HCT116 (cell line): ENCODE measurements around the gene SMARCE1. TPM values are rescaled to one million over a fixed set of nuclear protein-coding genes. Genes with fewer than 3 reads are reported as not detected.

Source experiments
- ATAC-seq: fragments of 200-7000 bp; cut with Tn5 transposase; 2 replicates; pipeline ENCODE4 v1.9.1; 2020; ENCODE audit warnings: mild to moderate bottlenecking, moderate library complexity
- BruUV-seq: library from RNA; stranded (reverse); fragments of 400-500 nt; replicated peaks from 2 replicates; lab custom pipeline; 2021; lab: Mats Ljungman, UMichigan
- CTCF ChIA-PET: fragments of 300-600 bp; sonication (Branson Sonifier 250); formaldehyde crosslinking; loops from one replicate; lab custom pipeline; 2021; ENCODE audit warnings: antibody characterized with exemption; lab: Charles Lee
- POLR2A ChIA-PET: fragments of 300-600, 350-600 bp; sonication (Branson Sonifier 250); formaldehyde crosslinking; loops from one replicate; lab custom pipeline; 2021; ENCODE audit warnings: antibody characterized with exemption; lab: Charles Lee
- RAD21 ChIA-PET, 2 experiments: fragments of 300-600 bp; sonication (Branson Sonifier 250); formaldehyde crosslinking; loops; one replicate each; lab custom pipeline; 2023; ENCODE audit warnings: low total read pairs in 2 of 2; ENCODE audit not compliant: uncharacterized antibody in 2 of 2, unreplicated experiment in 2 of 2, low non-redundant PET in 1 of 2; lab: Charles Lee
- DNase-seq: peaks from one replicate; pipeline ENCODE4 v3.0.0-alpha.2; 2010; ENCODE audit warnings: low read depth, low spot score
- H2AFZ ChIP-seq: fragments of 200-600 bp; shearing (Covaris generic), sonication (generic); 2 replicates; pipeline ENCODE4 v1.6.1; 2017; ENCODE audit warnings: low read depth, mixed run types, mixed read lengths, antibody characterized with exemption, low read length; ENCODE audit not compliant: poor library complexity, severe bottlenecking
- H3K27ac ChIP-seq: 2 replicates; pipeline ENCODE4 v1.5.1; 2012; ENCODE audit warnings: low read depth, low read length
- H3K27me3 ChIP-seq: fragments of 200-600 bp; sonication (generic); 2 replicates; pipeline ENCODE4 v1.6.1; 2016; ENCODE audit warnings: mixed run types, low read length, mixed read lengths; ENCODE audit not compliant: insufficient read depth
- H3K36me3 ChIP-seq, 2 experiments: fragments of 200-500 bp in 1 of 2; fragments of 200-600 bp in 1 of 2; sonication (Bioruptor generic) in 1 of 2; sonication (generic) in 1 of 2; 2 replicates each; pipeline versions ENCODE4 v1.5.1 to v1.6.1; 2014 to 2016; ENCODE audit warnings: low read length in 2 of 2, inconsistent platforms in 1 of 2, mixed read lengths in 1 of 2, mixed run types in 1 of 2; ENCODE audit not compliant: insufficient read depth in 2 of 2, control insufficient read depth in 1 of 2
- H3K4me1 ChIP-seq, 2 experiments: fragments of 200-600 bp in 1 of 2; sonication (generic) in 1 of 2; 2 replicates each; pipeline versions ENCODE4 v1.5.1 to v1.6.1; 2012 to 2017; ENCODE audit warnings: low read length in 2 of 2, inconsistent platforms in 1 of 2, mild to moderate bottlenecking in 1 of 2, mixed read lengths in 1 of 2, mixed run types in 1 of 2, moderate library complexity in 1 of 2; ENCODE audit not compliant: insufficient read depth in 2 of 2, control insufficient read depth in 1 of 2
- H3K4me2 ChIP-seq: fragments of 200-600 bp; sonication (generic); 2 replicates; pipeline ENCODE4 v1.6.1; 2017; ENCODE audit warnings: mixed run types, low read length, mixed read lengths
- H3K4me3 ChIP-seq, 2 experiments: fragments of 200-600 bp in 1 of 2; sonication (generic) in 1 of 2; replicated peaks in 1 of 2; 2 replicates each; pipeline ENCODE4 v1.5.1; 2011 to 2016; ENCODE audit warnings: low read length in 2 of 2, control low read depth in 1 of 2, low read depth in 1 of 2, mild to moderate bottlenecking in 1 of 2, mixed read lengths in 1 of 2, mixed run types in 1 of 2
- H3K79me2 ChIP-seq: fragments of 200-600 bp; sonication (generic); 2 replicates; pipeline ENCODE4 v1.6.1; 2017; ENCODE audit warnings: mild to moderate bottlenecking, mixed run types, low read length, moderate library complexity, mixed read lengths; ENCODE audit not compliant: insufficient read depth
- H3K9ac ChIP-seq: fragments of 200-600 bp; sonication (generic); 2 replicates; pipeline ENCODE4 v1.6.1; 2016; ENCODE audit warnings: low read length, mixed read lengths
- H3K9me2 ChIP-seq: fragments of 200-600 bp; sonication (generic), shearing (Covaris generic); 2 replicates; pipeline ENCODE4 v1.6.1; 2017; ENCODE audit warnings: mixed run types, mild to moderate bottlenecking, moderate library complexity; ENCODE audit not compliant: insufficient read depth
- H3K9me3 ChIP-seq, 2 experiments: fragments of 200-500 bp in 1 of 2; fragments of 200-600 bp in 1 of 2; sonication (Bioruptor generic) in 1 of 2; sonication (generic) in 1 of 2; 2 replicates each; pipeline ENCODE4 v1.6.1; 2014 to 2017; ENCODE audit warnings: low read length in 2 of 2, mixed read lengths in 2 of 2, inconsistent platforms in 1 of 2, low read depth in 1 of 2, mild to moderate bottlenecking in 1 of 2, mixed run types in 1 of 2, moderate library complexity in 1 of 2; ENCODE audit not compliant: control insufficient read depth in 1 of 2, insufficient read depth in 1 of 2
- H4K20me1 ChIP-seq: fragments of 200-600 bp; sonication (generic), shearing (Covaris generic); 2 replicates; pipeline ENCODE4 v1.6.1; 2017; ENCODE audit warnings: mixed run types, mild to moderate bottlenecking, moderate library complexity; ENCODE audit not compliant: insufficient read depth
- CEBPB ChIP-seq: IDR thresholded peaks from 2 replicates; pipeline ENCODE4 v1.6.1; 2012; ENCODE audit warnings: low read depth
- CTCF ChIP-seq, 3 experiments: fragments of 200-600 bp in 1 of 3; sonication (generic) in 1 of 3; IDR thresholded peaks in 2 of 3; conservative IDR thresholded peaks in 1 of 3; 2 replicates each; pipeline ENCODE4 v1.5.1; 2012 to 2017; ENCODE audit warnings: low read depth in 2 of 3, low read length in 2 of 3, antibody characterized with exemption in 1 of 3, borderline replicate concordance in 1 of 3, control low read depth in 1 of 3, mild to moderate bottlenecking in 1 of 3, mixed read lengths in 1 of 3, mixed run types in 1 of 3, moderate library complexity in 1 of 3; ENCODE audit not compliant: insufficient read depth in 1 of 3
- EZH2 ChIP-seq: fragments of 200-600 bp; sonication (generic); IDR thresholded peaks from 2 replicates; pipeline ENCODE4 v1.6.1; 2017; ENCODE audit warnings: antibody characterized with exemption, mixed run types
- FOSL1 ChIP-seq: IDR thresholded peaks from 2 replicates; pipeline ENCODE4 v1.6.1; 2012; ENCODE audit warnings: low read depth
- JUND ChIP-seq: IDR thresholded peaks from 2 replicates; pipeline ENCODE4 v1.6.1; 2012
- POLR2A ChIP-seq: IDR thresholded peaks from 2 replicates; pipeline ENCODE4 v1.7.0; 2011; ENCODE audit warnings: borderline replicate concordance; ENCODE audit not compliant: insufficient read depth, insufficient read length; ENCODE audit errors: extremely low read depth
- POLR2AphosphoS5 ChIP-seq: IDR thresholded peaks from 2 replicates; pipeline ENCODE4 v1.6.1; 2011; ENCODE audit warnings: mild to moderate bottlenecking, low read depth, low read length, moderate library complexity
- REST ChIP-seq: IDR thresholded peaks from 2 replicates; pipeline ENCODE4 v1.6.1; 2012; ENCODE audit warnings: low read depth
- SIN3A ChIP-seq: IDR thresholded peaks from 2 replicates; pipeline ENCODE4 v1.6.1; 2012; ENCODE audit warnings: low read depth
- YY1 ChIP-seq: IDR thresholded peaks from 2 replicates; pipeline ENCODE4 v1.6.1; 2011; ENCODE audit warnings: low read length, low read depth, moderate library complexity, mild to moderate bottlenecking; ENCODE audit not compliant: insufficient replicate concordance; ENCODE audit errors: extremely low read depth
- ZFX ChIP-seq: fragments of 450-650 bp; IDR thresholded peaks from 2 replicates; pipeline ENCODE4 v1.6.1; 2017
- intact Hi-C: fragments of 100-400 bp; cut with micrococcal nuclease; formaldehyde crosslinking; loops from 2 replicates; pipeline ENCODE4 v1.10.0; 2022
- total RNA-seq: library from RNA; stranded (reverse); gene quantifications from one replicate; pipeline ENCODE4 v1.2.1, GENCODE V29; 2021; ENCODE audit not compliant: unreplicated experiment

The SMARCE1 gene
- total RNA-seq, 1 experiment from 2014 or later = 136 TPM

GRCh38 chr17:40648384-40648968, 858 bp upstream of the SMARCE1 start:
- Histone ChIP-seq H3K27me3 (no peaks in the 10 kb centered on the region), H3K4me1 (peaks cover 9 to 22% of the 10 kb centered on the region in 2 experiments; a peak in 3 of 4 replicates), H3K9me2 (no peaks in the 10 kb centered on the region), H3K4me3 (peak overlapping the region; percentile 59 to 92), H3K79me2 (peaks cover 42% of the 10 kb centered on the region), H4K20me1 (no peaks in the 10 kb centered on the region), H3K9me3 (no peaks in the 10 kb centered on the region), H3K36me3 (peaks cover 15 to 19% of the 10 kb centered on the region in 2 experiments), H3K27ac (peak overlapping the region; percentile 82), H3K9ac (peak overlapping the region; percentile 87), H2AFZ (peak overlapping the region; percentile 86)
- BruUV-seq = TSS peak; percentile 81
- RAD21 ChIA-PET = no interaction called here
- DNase-seq = no peak
- intact Hi-C loops = no loop called here
- no peak for TF ChIP-seq EZH2
- TF ChIP-seq SIN3A = no peak
- no peak for TF ChIP-seq POLR2AphosphoS5
- TF ChIP-seq CEBPB = no peak
- no peak for TF ChIP-seq REST
- no peak for TF ChIP-seq FOSL1
- TF ChIP-seq POLR2A = no peak
- TF ChIP-seq ZFX = no peak
- TF ChIP-seq YY1 = no peak
- no peak for TF ChIP-seq CTCF (IDR thresholded peaks at IDR 0.05 in 2 of 3, conservative IDR thresholded peaks at IDR 0.05 in 1 of 3; ENCODE audit: borderline replicate concordance in 1 of 3, insufficient read depth in 1 of 3, low read depth in 2 of 3, low read length in 2 of 3)
- TF ChIP-seq JUND = no peak
- TF ChIP-seq, all 23 proteins: peak for 0
- POLR2A ChIA-PET = no interaction called here
- CTCF ChIA-PET = no interaction called here
- peak; percentile 32 for ATAC-seq
- H3K4me2 ChIP-seq = peak overlapping the region; percentile 92
